H1 (cell line): ENCODE results near the gene CXCL14. TPM values are rescaled to one million over a fixed set of nuclear protein-coding genes. Genes with fewer than 3 reads are reported as not detected.

Source experiments
- BACH1 ChIP-seq: IDR thresholded peaks from 2 replicates; pipeline ENCODE4 v1.6.1; 2012; ENCODE audit warnings: low read length, improper control_type of control experiment
- BCL11A ChIP-seq, 2 experiments: IDR thresholded peaks; one replicate each; pipeline ENCODE4 v1.6.1; 2011; ENCODE audit warnings: low read depth in 2 of 2, low read length in 2 of 2, mild to moderate bottlenecking in 2 of 2
- CTCF ChIP-seq, 3 experiments: IDR thresholded peaks; 1 replicate in 2 of 3; 2 replicates in 1 of 3; pipeline versions ENCODE4 v1.5.1 to v1.6.1; 2011; ENCODE audit warnings: low read length in 3 of 3, mild to moderate bottlenecking in 3 of 3, inconsistent platforms in 2 of 3, low read depth in 1 of 3, moderate library complexity in 1 of 3; ENCODE audit not compliant: insufficient read depth in 1 of 3; ENCODE audit errors: control extremely low read depth in 1 of 3
- POLR2A ChIP-seq, 2 experiments: IDR thresholded peaks; 1 replicate in 1 of 2; 2 replicates in 1 of 2; pipeline ENCODE4 v1.6.1; 2011; ENCODE audit warnings: low read depth in 2 of 2, low read length in 2 of 2, mild to moderate bottlenecking in 2 of 2; ENCODE audit errors: control extremely low read depth in 1 of 2
- POLR2AphosphoS5 ChIP-seq: IDR thresholded peaks from 2 replicates; pipeline ENCODE4 v1.6.1; 2011; ENCODE audit warnings: low read depth, low read length
- RXRA ChIP-seq: IDR thresholded peaks from 2 replicates; pipeline ENCODE4 v1.6.1; 2011; ENCODE audit warnings: low read depth, mild to moderate bottlenecking, low read length, moderate library complexity; ENCODE audit not compliant: insufficient read depth
- SIN3A ChIP-seq, 2 experiments: IDR thresholded peaks in 1 of 2; conservative IDR thresholded peaks in 1 of 2; 2 replicates each; pipeline ENCODE4 v1.6.1; 2011 to 2012; ENCODE audit warnings: low read length in 2 of 2, improper control_type of control experiment in 1 of 2, low read depth in 1 of 2, mild to moderate bottlenecking in 1 of 2
- TAF7 ChIP-seq: optimal IDR thresholded peaks from 2 replicates; pipeline ENCODE3; 2011; ENCODE audit warnings: low read depth, mild to moderate bottlenecking, inconsistent platforms, low read length, moderate library complexity, borderline replicate concordance
- TEAD4 ChIP-seq: IDR thresholded peaks from 2 replicates; pipeline ENCODE4 v1.6.1; 2012; ENCODE audit warnings: low read depth, low read length, inconsistent platforms, mixed read lengths
- polyA plus RNA-seq, 7 experiments: library from polyadenylated mRNA; depleted of rRNA in 3 of 7; stranded (reverse) in 5 of 7; unstranded in 2 of 7; fragments of >200 nt in 5 of 7; fragments of 200-250 nt in 2 of 7; gene quantifications; 1 replicate in 5 of 7; 2 replicates in 1 of 7; 4 replicates in 1 of 7; pipeline versions ENCODE4 v1.2.1 to v1.2.3, GENCODE V29; 2011 to 2013; ENCODE audit warnings: missing spikeins in 2 of 7, mixed read lengths in 2 of 7
- total RNA-seq: library from RNA; stranded (reverse); fragmentation: NEBNext Ultra II Directional; extraction: Animal tissue kit (Norgen Biotek cat#: 25700); gene quantifications from 2 replicates; pipeline ENCODE4 v1.2.1, GENCODE V29; 2021

Gene CXCL14
- total and polyA plus RNA-seq, 2 of the 8 experiments (the other 6 are each of a cell fraction or from before 2014, with no cell fraction given), result 1.5 to 1.8 TPM

DNA sequence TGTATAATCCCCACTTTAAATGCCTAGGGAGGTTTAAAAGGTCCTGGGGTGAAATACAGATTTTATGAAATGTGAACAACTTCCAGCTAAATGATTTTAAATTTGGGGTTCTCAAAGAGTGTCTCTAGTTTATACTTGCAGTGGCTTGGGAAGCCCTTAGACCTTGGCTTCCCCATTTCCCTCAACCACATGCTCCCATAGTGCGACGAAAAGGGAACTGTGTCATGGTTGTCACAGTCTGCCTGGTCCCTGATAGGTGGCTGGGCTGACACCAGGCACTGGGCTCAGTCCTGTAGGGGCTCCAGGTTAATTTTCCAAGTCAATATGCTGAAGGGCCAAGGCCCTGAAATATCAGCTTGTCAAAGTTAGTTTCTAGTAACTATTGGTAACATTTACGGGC, 10.4 kb upstream of the CXCL14 start (continued):
- no peak for TF ChIP-seq TAF7
- no peak for TF ChIP-seq BCL11A (IDR thresholded peaks at IDR 0.05; ENCODE audit: low read depth in 2 of 2, low read length in 2 of 2)
- TF ChIP-seq SIN3A (conservative IDR thresholded peaks at IDR 0.05 in 1 of 2, IDR thresholded peaks at IDR 0.05 in 1 of 2; ENCODE audit: low read depth in 1 of 2, low read length in 2 of 2), result no peak
- no peak for TF ChIP-seq TEAD4
- TF ChIP-seq CTCF (IDR thresholded peaks at IDR 0.05; ENCODE audit: control extremely low read depth in 1 of 3, insufficient read depth in 1 of 3, low read depth in 1 of 3, low read length in 3 of 3), result no peak
- no peak for TF ChIP-seq RXRA
- TF ChIP-seq POLR2A (IDR thresholded peaks at IDR 0.05; ENCODE audit: control extremely low read depth in 1 of 2, low read depth in 2 of 2, low read length in 2 of 2), result no peak
- no peak for TF ChIP-seq BACH1
- no peak for TF ChIP-seq POLR2AphosphoS5
- TF ChIP-seq, all 59 proteins: peak for 0
